Large intestine (tissue), 3 donors: ENCODE data around the gene GSTK1. TPM values are rescaled to one million over a fixed set of nuclear protein-coding genes. Genes with fewer than 3 reads are reported as not detected.

Experiments used
- DNase-seq, 2 donors: peaks; one replicate each; pipeline versions ENCODE4 v3.0.0 to v3.0.0-alpha.2; 2013
- H3K27ac ChIP-seq: one replicate; pipeline ENCODE4 v1.5.1; 2013; ENCODE audit warnings: low read length
- H3K27me3 ChIP-seq: 2 replicates; pipeline ENCODE4 v1.6.1; 2013; ENCODE audit warnings: low read length; ENCODE audit not compliant: control insufficient read depth, insufficient read depth
- H3K36me3 ChIP-seq: 2 replicates; pipeline ENCODE4 v1.6.1; 2013; ENCODE audit warnings: low read length; ENCODE audit not compliant: control insufficient read depth, insufficient read depth
- H3K4me1 ChIP-seq: one replicate; pipeline ENCODE4 v1.6.1; 2013; ENCODE audit warnings: low read length; ENCODE audit not compliant: control insufficient read depth, insufficient read depth
- H3K4me3 ChIP-seq: one replicate; pipeline ENCODE4 v1.5.1; 2013; ENCODE audit warnings: low read length
- H3K9me3 ChIP-seq: one replicate; pipeline ENCODE4 v1.6.1; 2013; ENCODE audit warnings: mild to moderate bottlenecking, low read depth, low read length, moderate library complexity; ENCODE audit not compliant: control insufficient read depth
- WGBS: methylation state at CpG from one replicate; pipeline ENCODE4 v1.1.5; 2013; ENCODE audit warnings: low lambda C conversion rate; ENCODE audit not compliant: insufficient coverage; 5-methylcytosine and 5-hydroxymethylcytosine counted together
- polyA plus RNA-seq: library from polyadenylated mRNA; unstranded; fragments of 120-200 nt; gene quantifications from one replicate; pipeline ENCODE4 v1.2.1, GENCODE V29; 2013

The GSTK1 gene
- polyA plus RNA-seq, 1 donor: 325 TPM

DNA sequence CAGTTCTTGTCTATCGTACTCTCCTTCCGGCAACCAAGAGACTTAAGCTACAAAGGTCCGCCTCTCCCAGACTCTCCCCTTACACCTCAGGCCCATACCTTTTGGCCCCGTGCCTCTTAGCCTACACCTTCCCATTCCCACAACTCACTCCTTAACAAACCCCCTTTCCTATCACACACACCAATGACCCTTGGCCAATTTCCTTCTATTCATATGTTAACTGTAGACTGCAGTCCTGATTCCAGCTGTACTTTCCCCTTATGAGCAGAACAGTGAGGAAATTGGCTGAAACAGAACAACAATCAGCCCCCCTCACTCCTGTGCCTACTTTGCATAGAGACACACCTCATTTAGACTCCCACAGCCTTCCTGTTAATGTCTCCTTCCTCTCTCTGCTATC, 20.1 kb downstream of the GSTK1 start:
- Histone ChIP-seq H3K27me3 (no peaks in the 10 kb centered on the region), H3K27ac (peak overlapping the region; percentile 93), H3K4me1 (peaks cover 44% of the 10 kb centered on the region), H3K4me3 (no peak overlapping the region), H3K36me3 (peaks cover 2% of the 10 kb centered on the region), H3K9me3 (peaks cover 3% of the 10 kb centered on the region)
- WGBS: 0% methylated on average over 1 of the region's 4 CpGs
- DNase-seq: peak; percentile 74 to 89

DNA sequence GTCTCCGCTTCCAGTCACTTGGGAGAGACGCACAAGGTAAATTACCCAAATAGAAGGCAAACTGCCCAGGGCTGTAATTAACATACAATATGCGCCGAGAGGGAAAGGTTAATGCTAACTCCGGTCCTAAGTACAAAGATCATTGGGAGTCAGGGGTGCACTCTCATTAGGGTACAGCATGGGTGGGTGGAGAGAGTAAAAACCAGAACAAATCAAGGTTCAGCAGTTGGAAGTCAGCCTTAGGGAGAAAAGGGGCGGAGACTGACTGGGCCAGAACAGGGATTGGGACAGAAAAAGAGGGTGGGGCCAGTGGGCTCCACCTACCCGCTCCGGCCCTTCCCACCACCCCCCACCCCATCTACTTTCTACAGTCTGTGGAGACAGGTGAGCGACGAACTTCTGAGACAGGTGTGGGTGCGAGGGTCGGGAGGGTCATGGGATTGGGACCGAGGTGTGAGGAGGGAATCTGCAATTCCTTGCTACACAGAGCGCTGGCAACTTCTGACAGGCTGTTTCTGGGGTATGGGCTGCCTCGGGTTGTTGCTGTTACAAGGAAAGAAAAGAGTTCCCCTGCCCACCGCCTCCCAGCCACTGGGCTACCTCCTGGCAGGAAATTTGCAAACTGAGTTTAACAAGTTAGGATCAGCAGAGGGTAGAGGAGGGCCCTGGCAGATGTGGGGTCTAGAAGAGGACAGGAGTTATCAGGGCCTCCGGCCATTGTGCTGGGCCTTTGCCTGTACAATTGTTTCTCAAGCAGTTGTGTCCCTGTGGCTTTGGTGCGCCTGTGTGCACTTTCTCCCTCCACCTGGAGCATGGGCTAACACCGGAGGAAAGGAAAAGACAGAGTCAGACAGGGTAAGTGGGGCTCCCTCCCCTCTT, 21.6 kb downstream of the GSTK1 start, which contains the start of gene TMEM139:
Gene TMEM139 (plus strand): TSS at position 368 of the 879 bp plus-strand sequence. CDS start 1,000 bp downstream, outside the sequence.
- Histone ChIP-seq H3K27me3 (no peaks in the 10 kb centered on the region), H3K4me3 (peak within 1 kb of the TSS; percentile 41), H3K4me1 (peaks cover 43% of the 10 kb centered on the region), H3K36me3 (peaks cover 2% of the 10 kb centered on the region), H3K27ac (peak within 1 kb of the TSS; percentile 93), H3K9me3 (peaks cover 3% of the 10 kb centered on the region)
- no CpG with 5 or more reads among the region's 19 CpGs for WGBS
- DNase-seq: peak; percentile 92 to 97

GRCh38 chr7:143285470-143285778, 22.2 kb downstream of the GSTK1 start:
- peaks cover 44% of the 10 kb centered on the region for H3K4me1 ChIP-seq
- WGBS: no CpG with 5 or more reads among the region's 3 CpGs
- peak overlapping the region; percentile 93 for H3K27ac ChIP-seq
- no peaks in the 10 kb centered on the region for H3K27me3 ChIP-seq
- peaks cover 3% of the 10 kb centered on the region for H3K9me3 ChIP-seq
- DNase-seq: peak in 1 of 2 donors; percentile 58
- peak overlapping the region; percentile 41 for H3K4me3 ChIP-seq
- H3K36me3 ChIP-seq: peaks cover 2% of the 10 kb centered on the region

DNA sequence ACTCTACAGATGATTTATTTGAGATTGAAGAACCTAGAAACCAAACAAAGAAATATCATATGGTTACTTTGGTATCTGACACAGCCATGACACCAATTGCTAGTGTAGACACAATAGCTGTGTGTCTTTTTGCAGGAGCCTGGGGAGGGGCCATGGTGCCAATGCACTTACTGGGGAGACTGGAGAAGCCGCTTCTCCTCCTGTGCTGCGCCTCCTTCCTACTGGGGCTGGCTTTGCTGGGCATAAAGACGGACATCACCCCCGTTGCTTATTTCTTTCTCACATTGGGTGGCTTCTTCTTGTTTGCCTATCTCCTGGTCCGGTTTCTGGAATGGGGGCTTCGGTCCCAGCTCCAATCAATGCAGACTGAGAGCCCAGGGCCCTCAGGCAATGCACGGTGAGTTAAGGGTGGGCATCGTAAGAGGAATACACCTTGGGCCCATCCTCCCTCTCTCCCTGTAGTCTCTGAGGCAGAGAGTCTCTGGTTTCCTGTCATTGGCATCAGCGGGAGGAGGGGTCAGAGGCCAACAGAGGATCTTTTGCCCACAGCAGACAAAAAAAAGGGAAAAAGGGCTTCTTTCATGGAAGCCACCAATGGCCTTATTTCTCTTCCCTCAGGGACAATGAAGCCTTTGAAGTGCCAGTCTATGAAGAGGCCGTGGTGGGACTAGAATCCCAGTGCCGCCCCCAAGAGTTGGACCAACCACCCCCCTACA, 22.7 kb downstream of the GSTK1 start:
- Histone ChIP-seq H3K4me3 (peak overlapping the region; percentile 41), H3K4me1 (peaks cover 44% of the 10 kb centered on the region), H3K9me3 (peaks cover 3% of the 10 kb centered on the region), H3K27me3 (no peaks in the 10 kb centered on the region), H3K36me3 (peaks cover 6% of the 10 kb centered on the region), H3K27ac (peak overlapping the region; percentile 93)
- no CpG with 5 or more reads among the region's 11 CpGs for WGBS
- no peak for DNase-seq

DNA sequence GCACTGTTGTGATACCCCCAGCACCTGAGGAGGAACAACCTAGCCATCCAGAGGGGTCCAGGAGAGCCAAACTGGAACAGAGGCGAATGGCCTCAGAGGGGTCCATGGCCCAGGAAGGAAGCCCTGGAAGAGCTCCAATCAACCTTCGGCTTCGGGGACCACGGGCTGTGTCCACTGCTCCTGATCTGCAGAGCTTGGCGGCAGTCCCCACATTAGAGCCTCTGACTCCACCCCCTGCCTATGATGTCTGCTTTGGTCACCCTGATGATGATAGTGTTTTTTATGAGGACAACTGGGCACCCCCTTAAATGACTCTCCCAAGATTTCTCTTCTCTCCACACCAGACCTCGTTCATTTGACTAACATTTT, 23.3 kb downstream of the GSTK1 start:
- Histone ChIP-seq H3K27me3 (no peaks in the 10 kb centered on the region), H3K36me3 (peaks cover 8% of the 10 kb centered on the region), H3K9me3 (peaks cover 3% of the 10 kb centered on the region), H3K27ac (peak overlapping the region; percentile 93), H3K4me3 (no peak overlapping the region), H3K4me1 (peaks cover 44% of the 10 kb centered on the region)
- no peak for DNase-seq
- no CpG with 5 or more reads among the region's 6 CpGs for WGBS

DNA sequence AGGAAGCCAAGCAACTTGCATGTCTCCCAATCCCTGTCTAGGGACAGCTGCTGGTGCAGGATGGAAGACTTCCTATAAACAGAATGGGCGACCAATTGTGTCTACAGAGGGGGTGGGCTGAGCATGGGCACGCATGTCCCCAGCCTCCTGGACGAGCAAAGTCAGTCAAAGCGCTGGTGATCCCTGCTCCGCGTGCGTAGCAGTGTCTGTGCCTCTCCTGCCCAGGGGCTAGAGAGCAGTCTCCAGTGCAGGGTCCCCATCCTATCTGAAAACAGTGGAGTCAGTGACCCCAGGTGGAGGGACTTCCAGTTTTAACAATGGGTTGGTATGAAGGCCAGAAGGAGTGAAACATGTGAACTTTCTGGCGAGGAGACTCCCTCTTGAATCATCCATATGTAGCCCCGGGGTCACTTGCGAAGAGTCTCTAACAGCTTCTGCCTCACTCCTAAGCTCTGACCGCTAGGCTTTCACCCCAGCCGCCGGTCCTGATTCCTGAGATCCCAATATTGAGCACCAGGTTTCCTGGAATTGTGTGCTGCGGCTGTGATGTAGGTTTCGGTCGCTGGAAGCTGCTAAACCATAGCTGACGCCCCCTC, 24.2 kb downstream of the GSTK1 start:
- Histone ChIP-seq H3K9me3 (peaks cover 3% of the 10 kb centered on the region), H3K27ac (peak overlapping the region; percentile 34), H3K4me3 (peak overlapping the region; percentile 22), H3K36me3 (peaks cover 15% of the 10 kb centered on the region), H3K4me1 (peaks cover 44% of the 10 kb centered on the region), H3K27me3 (no peaks in the 10 kb centered on the region)
- WGBS: no CpG with 5 or more reads among the region's 17 CpGs
- no peak for DNase-seq

DNA sequence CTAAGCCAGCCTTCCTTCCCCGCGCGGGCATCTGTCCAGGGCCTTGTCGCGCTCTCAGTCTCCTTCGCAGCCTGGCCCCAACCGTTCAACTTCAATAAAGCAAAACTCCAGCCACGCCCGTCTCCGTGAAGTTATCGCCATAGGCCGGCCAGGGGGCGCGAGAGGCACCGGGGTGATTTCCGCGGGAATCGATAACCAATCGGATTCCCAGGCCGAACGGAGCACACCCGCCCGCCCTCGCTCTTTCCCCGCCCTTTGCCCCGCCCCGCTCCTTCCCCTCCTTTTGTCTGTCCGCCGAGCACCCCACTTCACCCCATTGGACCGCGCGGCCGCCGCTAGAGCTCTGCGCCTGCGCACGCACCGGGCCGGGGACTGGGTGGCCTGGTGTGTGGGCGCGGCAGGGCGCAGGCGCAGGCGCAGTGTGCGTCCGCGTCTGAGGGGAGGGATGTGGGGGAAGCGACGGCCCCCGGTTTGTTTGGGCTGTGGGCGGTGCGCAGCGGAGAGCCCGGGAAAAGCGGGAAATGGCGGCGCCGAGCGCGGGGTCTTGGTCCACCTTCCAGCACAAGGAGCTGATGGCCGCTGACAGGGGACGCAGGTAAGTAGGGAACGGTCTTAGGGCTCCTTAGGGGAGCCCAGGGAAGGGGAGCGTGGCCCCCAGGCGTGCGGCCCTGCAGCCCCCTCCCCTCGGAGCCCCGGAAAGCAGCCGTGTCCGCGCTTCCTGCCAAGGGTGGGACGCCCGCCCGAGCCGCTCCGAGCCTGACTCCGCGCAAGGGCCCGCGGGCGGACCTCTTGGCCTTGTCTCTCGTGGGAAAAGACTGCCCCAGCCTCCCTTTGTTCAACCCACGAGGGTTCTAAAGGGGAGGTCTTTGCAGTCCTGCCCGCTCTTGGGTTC, 24.9 kb downstream of the GSTK1 start, which contains the start of gene CASP2:
Gene CASP2 (plus strand): TSS at position 417 of the 892 bp plus-strand sequence. CDS start 105 bp downstream, at position 522.
- H3K4me1 ChIP-seq: peaks cover 44% of the 10 kb centered on the region
- peak; percentile 98 to 99 for DNase-seq
- peak within 1 kb of the TSS; percentile 88 for H3K27ac ChIP-seq
- WGBS: no CpG with 5 or more reads among the region's 84 CpGs
- peaks cover 3% of the 10 kb centered on the region for H3K9me3 ChIP-seq
- no peaks in the 10 kb centered on the region for H3K27me3 ChIP-seq
- peak within 1 kb of the TSS; percentile 88 for H3K4me3 ChIP-seq
- peaks cover 22% of the 10 kb centered on the region for H3K36me3 ChIP-seq

DNA sequence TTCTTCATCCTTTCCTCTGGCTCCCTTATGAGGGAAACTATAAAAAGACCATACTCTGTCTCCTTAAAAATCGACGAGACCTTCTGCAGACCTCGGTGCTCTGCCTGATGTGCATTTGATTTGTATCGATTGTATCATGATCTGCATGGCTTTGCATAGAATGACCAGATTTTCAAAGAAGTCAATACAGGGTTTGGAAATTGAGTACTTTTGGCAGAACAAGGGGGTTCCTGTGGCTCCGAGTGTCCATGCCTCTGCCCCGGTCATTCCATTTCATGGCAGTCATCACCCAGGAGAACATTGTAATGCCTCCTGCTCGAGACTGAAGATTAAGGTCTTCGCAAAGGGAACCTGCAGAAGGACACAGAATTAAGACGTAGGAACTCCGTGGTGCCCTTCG, 25.6 kb downstream of the GSTK1 start:
- Histone ChIP-seq H3K36me3 (peaks cover 29% of the 10 kb centered on the region), H3K27me3 (no peaks in the 10 kb centered on the region), H3K4me1 (peaks cover 37% of the 10 kb centered on the region), H3K9me3 (peaks cover 3% of the 10 kb centered on the region), H3K27ac (peak overlapping the region; percentile 88), H3K4me3 (peak overlapping the region; percentile 88)
- WGBS: no CpG with 5 or more reads among the region's 11 CpGs
- peak in 1 of 2 donors; percentile 39 for DNase-seq

GRCh38 chr7:143289421-143289820, 26.2 kb downstream of the GSTK1 start:
- no peak for DNase-seq
- H3K4me1 ChIP-seq: peaks cover 31% of the 10 kb centered on the region
- H3K27ac ChIP-seq: peak overlapping the region; percentile 88
- 33% methylated on average over 5 of the region's 6 CpGs for WGBS
- peaks cover 35% of the 10 kb centered on the region for H3K36me3 ChIP-seq
- no peaks in the 10 kb centered on the region for H3K27me3 ChIP-seq
- peaks cover 3% of the 10 kb centered on the region for H3K9me3 ChIP-seq
- H3K4me3 ChIP-seq: peak overlapping the region; percentile 88
